Stomach (tissue), 9 donors: ENCODE data around the gene IGSF6. TPM values are rescaled to one million over a fixed set of nuclear protein-coding genes. Genes with fewer than 3 reads are reported as not detected.
"Not testable (repeated sequence)": the region's sequence is repeated elsewhere in the genome, so short reads cannot be mapped to it uniquely, and the experiment has no call there.

Experiments used
- DNase-seq, 2 donors: peaks; one replicate each; pipeline versions ENCODE4 v3.0.0 to v3.0.0-alpha.2; 2013 to 2019
- H3K27ac ChIP-seq, 5 donors: fragments of 200-600 bp in 4 of 5; sonication (generic) in 4 of 5; one replicate each; pipeline ENCODE4 v1.5.1; 2013 to 2019; ENCODE audit warnings: mild to moderate bottlenecking in 1 of 5, moderate library complexity in 1 of 5
- H3K27me3 ChIP-seq, 3 donors: fragments of 200-600 bp; sonication (generic); one replicate each; pipeline ENCODE4 v1.5.1; 2017 to 2019; ENCODE audit warnings: mixed run types in 1 of 3
- H3K36me3 ChIP-seq, 4 donors: fragments of 200-600 bp; sonication (generic); 1 replicate in 3 of 4; 2 replicates in 1 of 4; pipeline ENCODE4 v1.5.1; 2016 to 2019
- H3K4me1 ChIP-seq, 4 donors: fragments of 200-600 bp; sonication (generic); one replicate each; pipeline ENCODE4 v1.5.1; 2016 to 2019
- H3K4me3 ChIP-seq, 4 donors: fragments of 200-600 bp; sonication (generic) in 3 of 4; one replicate each; pipeline ENCODE4 v1.5.1; 2016 to 2019; ENCODE audit warnings: mild to moderate bottlenecking in 1 of 4
- H3K9me3 ChIP-seq, 4 donors: fragments of 200-600 bp; sonication (generic); one replicate each; pipeline ENCODE4 v1.5.1; 2016 to 2019
- EP300 ChIP-seq: sonication (generic); formaldehyde crosslinking; IDR thresholded peaks from one replicate; pipeline ENCODE4 v1.6.1; 2017; ENCODE audit warnings: antibody characterized with exemption
- POLR2A ChIP-seq, 4 donors: fragments of 450-650 bp; IDR thresholded peaks; one replicate each; pipeline ENCODE4 v1.6.1; 2016; ENCODE audit warnings: antibody characterized with exemption in 4 of 4, control low read depth in 2 of 4, mild to moderate bottlenecking in 1 of 4, moderate library complexity in 1 of 4
- POLR2AphosphoS5 ChIP-seq, 3 donors: sonication (generic); formaldehyde crosslinking; IDR thresholded peaks; one replicate each; pipeline ENCODE4 v1.6.1; 2016; ENCODE audit warnings: antibody characterized with exemption in 3 of 3
- WGBS, 5 donors: extraction: QIAGEN DNeasy Blood & Tissue Kit in 3 of 5; methylation state at CpG; one replicate each; pipeline versions ENCODE4 v1.1.5 to v1.1.7; 2013 to 2018; 5-methylcytosine and 5-hydroxymethylcytosine counted together
- intact Hi-C: fragments of 100-400 bp; cut with DNase I; formaldehyde crosslinking; loops from one replicate; pipeline ENCODE4 v1.15.1; 2023; ENCODE audit warnings: low total_unique reads
- polyA plus RNA-seq, 3 donors: library from polyadenylated mRNA; stranded (reverse); fragments of 200-250 nt; gene quantifications; one replicate each; pipeline ENCODE4 v1.2.3, GENCODE V29; 2013
- total RNA-seq, 5 donors: library from RNA; depleted of rRNA; stranded (reverse); fragments of >200 nt; gene quantifications; one replicate each; pipeline versions ENCODE4 v1.1.0 to v1.2.3, GENCODE V29; 2014 to 2016
- TF ChIP-seq, protein P1 (sequence below), 7 experiments: fragments of 450-650 bp in 4 of 7; fragments of 200-600 bp in 3 of 7; sonication (generic) in 3 of 7; IDR thresholded peaks; one replicate each; pipeline ENCODE4 v1.5.1; 2016 to 2019; ENCODE audit warnings: antibody characterized with exemption in 7 of 7, control low read depth in 2 of 7, mild to moderate bottlenecking in 1 of 7
- donor health status: healthy with polysubstance abuse.
- donor health status: Bipolar disorder and iron deficiency.
- donor health status: healthy.

Gene IGSF6
- total and polyA plus RNA-seq, 8 donors, result 0.73 to 4.1 (median 1.8) TPM; not detected in 3

DNA sequence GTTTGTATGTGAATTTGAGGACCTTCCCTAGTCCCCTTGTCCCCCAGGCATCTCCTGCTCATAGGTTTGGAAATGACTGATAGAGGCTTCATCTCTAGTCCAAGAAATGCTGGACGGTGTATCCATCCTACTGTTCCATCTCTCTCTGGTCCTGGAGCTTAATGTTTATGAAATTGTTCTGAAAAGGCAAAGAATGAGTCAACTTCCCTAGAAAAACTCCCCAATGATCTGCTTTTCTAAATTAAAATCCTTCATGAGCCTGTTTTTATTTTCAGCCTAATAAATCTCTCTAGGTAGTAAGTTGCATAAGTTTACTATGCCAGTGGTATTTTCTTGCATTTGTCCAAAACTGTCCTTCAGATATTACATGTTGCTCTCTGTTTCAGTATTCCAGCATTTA is 2.1 kb upstream of the IGSF6 start:
- intact Hi-C loops, result no loop called here
- WGBS, 5 donors, result 71 to 91% (median 88%) methylated on average over 1 of the region's 1 CpG
- Histone ChIP-seq H3K27me3 (no peaks in the 10 kb centered on the region), H3K4me1 (peaks cover 0 to 36% (median 8%) of the 10 kb centered on the region in 4 donors), H3K27ac (no peak overlapping the region), H3K4me3 (no peak overlapping the region), H3K9me3 (no peaks in the 10 kb centered on the region), H3K36me3 (peaks cover 0 to 20% (median 17%) of the 10 kb centered on the region in 4 donors)
- TF ChIP-seq POLR2A (IDR thresholded peaks at IDR 0.05) (no peak), EP300 (no peak), POLR2AphosphoS5 (IDR thresholded peaks at IDR 0.05) (no peak)
- TF ChIP-seq, protein P1, sequence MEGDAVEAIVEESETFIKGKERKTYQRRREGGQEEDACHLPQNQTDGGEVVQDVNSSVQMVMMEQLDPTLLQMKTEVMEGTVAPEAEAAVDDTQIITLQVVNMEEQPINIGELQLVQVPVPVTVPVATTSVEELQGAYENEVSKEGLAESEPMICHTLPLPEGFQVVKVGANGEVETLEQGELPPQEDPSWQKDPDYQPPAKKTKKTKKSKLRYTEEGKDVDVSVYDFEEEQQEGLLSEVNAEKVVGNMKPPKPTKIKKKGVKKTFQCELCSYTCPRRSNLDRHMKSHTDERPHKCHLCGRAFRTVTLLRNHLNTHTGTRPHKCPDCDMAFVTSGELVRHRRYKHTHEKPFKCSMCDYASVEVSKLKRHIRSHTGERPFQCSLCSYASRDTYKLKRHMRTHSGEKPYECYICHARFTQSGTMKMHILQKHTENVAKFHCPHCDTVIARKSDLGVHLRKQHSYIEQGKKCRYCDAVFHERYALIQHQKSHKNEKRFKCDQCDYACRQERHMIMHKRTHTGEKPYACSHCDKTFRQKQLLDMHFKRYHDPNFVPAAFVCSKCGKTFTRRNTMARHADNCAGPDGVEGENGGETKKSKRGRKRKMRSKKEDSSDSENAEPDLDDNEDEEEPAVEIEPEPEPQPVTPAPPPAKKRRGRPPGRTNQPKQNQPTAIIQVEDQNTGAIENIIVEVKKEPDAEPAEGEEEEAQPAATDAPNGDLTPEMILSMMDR (IDR thresholded peaks at IDR 0.05), result no peak
- DNase-seq, result no peak

- H3K36me3 ChIP-seq, result peaks cover 0 to 26% (median 19%) of the 10 kb centered on the region in 4 donors
- peaks cover 0 to 45% (median 8%) of the 10 kb centered on the region in 4 donors for H3K4me1 ChIP-seq
- H3K9me3 ChIP-seq, result no peaks in the 10 kb centered on the region
- H3K4me3 ChIP-seq, result no peak overlapping the region
- 90 to 94% (median 93%) methylated on average over 5 of the region's 5 CpGs for WGBS, 5 donors
- no peak for DNase-seq
- H3K27me3 ChIP-seq, result no peaks in the 10 kb centered on the region
- peak overlapping the region in 2 of 5 donors; percentile 18 to 54 for H3K27ac ChIP-seq
- TF ChIP-seq EP300, result no peak
- TF ChIP-seq, protein P1 (IDR thresholded peaks at IDR 0.05), result no peak
- TF ChIP-seq POLR2AphosphoS5 (IDR thresholded peaks at IDR 0.05), result no peak
- no peak for TF ChIP-seq POLR2A (IDR thresholded peaks at IDR 0.05)
- intact Hi-C loops, result no loop called here
Observed at GRCh38 chr16:21653571-21653970, 1.2 kb upstream of the IGSF6 start.

DNA sequence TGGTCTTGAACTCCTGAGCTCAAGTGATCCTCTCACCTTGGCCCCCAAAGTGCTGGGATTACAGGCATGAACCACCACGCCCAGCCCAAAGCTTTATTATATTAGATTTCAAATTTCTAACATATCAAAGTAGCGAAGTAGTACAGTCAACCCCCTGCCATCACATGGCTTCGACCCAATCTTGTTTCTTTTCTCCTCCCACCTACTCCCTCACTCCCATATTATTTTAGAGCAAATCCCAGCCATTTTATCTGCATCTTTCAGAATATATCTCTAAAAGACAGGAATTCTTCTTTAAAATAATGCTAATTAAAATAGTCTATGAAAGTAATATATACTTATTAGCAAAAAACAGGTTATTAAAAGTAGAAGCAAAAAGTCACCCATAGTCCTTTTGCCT is 893 bp downstream of the IGSF6 start:
- intact Hi-C loops, result no loop called here
- peaks cover 4 to 29% (median 22%) of the 10 kb centered on the region in 4 donors for H3K36me3 ChIP-seq
- no peaks in the 10 kb centered on the region for H3K9me3 ChIP-seq
- H3K4me3 ChIP-seq, result peak overlapping the region in 2 of 4 donors; percentile 32 to 37
- WGBS, 5 donors, result 88 to 95% (median 90%) methylated on average over 3 of the region's 3 CpGs
- no peak for DNase-seq
- TF ChIP-seq EP300, result no peak
- TF ChIP-seq POLR2AphosphoS5 (IDR thresholded peaks at IDR 0.05), result no peak
- no peak for TF ChIP-seq POLR2A (IDR thresholded peaks at IDR 0.05)
- TF ChIP-seq, protein P1 (IDR thresholded peaks at IDR 0.05), result no peak
- H3K27me3 ChIP-seq, result no peaks in the 10 kb centered on the region
- peak overlapping the region in 2 of 5 donors; percentile 56 to 60 for H3K27ac ChIP-seq
- H3K4me1 ChIP-seq, result peaks cover 2 to 54% (median 11%) of the 10 kb centered on the region in 4 donors

DNA sequence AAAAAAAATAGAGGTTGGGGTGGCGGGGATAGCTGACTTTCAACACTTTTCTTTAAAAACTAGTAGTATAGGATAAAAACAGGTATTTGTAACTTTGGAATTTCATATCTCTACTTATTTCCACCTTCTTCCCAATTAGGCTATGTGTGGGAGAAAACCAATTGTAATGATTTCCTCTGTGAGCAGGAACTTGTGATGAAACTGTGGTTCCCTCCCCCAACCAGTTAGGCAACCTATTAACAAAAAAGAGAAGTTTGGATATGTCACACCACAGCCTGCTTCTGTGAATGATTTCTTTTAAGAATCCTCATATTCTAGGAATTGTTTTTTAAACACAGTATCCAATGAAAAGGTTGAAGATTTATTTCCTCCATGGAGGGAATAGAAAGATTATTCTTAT is 1.9 kb downstream of the IGSF6 start:
- H3K27ac ChIP-seq, result peak overlapping the region in 2 of 5 donors; percentile 56 to 60
- H3K9me3 ChIP-seq, result no peaks in the 10 kb centered on the region
- DNase-seq, result peak in 1 of 2 donors; percentile 30
- peak overlapping the region in 1 of 4 donors; percentile 37 for H3K4me3 ChIP-seq
- WGBS, 5 donors, result 78 to 100% (median 90%) methylated on average over 1 of the region's 1 CpG
- no peak for TF ChIP-seq POLR2A (IDR thresholded peaks at IDR 0.05)
- H3K27me3 ChIP-seq, result no peaks in the 10 kb centered on the region
- H3K36me3 ChIP-seq, result peaks cover 4 to 19% (median 15%) of the 10 kb centered on the region in 4 donors
- H3K4me1 ChIP-seq, result peaks cover 10 to 59% (median 21%) of the 10 kb centered on the region in 4 donors
- intact Hi-C loops, result no loop called here

GRCh38 chr16:21649826-21650406 is 2.5 kb downstream of the IGSF6 start:
- Histone ChIP-seq H3K4me1 (peaks cover 10 to 65% (median 26%) of the 10 kb centered on the region in 4 donors), H3K27ac (peak overlapping the region in 2 of 5 donors; percentile 38 to 60), H3K36me3 (peaks cover 4 to 13% (median 9%) of the 10 kb centered on the region in 4 donors), H3K4me3 (peak overlapping the region in 1 of 4 donors; percentile 28)
- DNase-seq, H3K27me3 ChIP-seq, intact Hi-C loops, H3K9me3 ChIP-seq: not testable (repeated sequence)
- WGBS, 5 donors, result 93 to 97% (median 95%) methylated on average over 12 of the region's 12 CpGs
